Kidney glomerular epithelial cell (primary cell): ENCODE results near the gene PTER.

Experiments
- DNase-seq: peaks from one replicate; lab custom pipeline; 2025; lab: John Stamatoyannopoulos, UW

Gene PTER

GRCh38 chr10:16544099-16544498 is 107.3 kb downstream of the PTER start:
- no peak for DNase-seq

GRCh38 chr10:16544591-16544990 is 107.8 kb downstream of the PTER start:
- DNase-seq: no peak

DNA sequence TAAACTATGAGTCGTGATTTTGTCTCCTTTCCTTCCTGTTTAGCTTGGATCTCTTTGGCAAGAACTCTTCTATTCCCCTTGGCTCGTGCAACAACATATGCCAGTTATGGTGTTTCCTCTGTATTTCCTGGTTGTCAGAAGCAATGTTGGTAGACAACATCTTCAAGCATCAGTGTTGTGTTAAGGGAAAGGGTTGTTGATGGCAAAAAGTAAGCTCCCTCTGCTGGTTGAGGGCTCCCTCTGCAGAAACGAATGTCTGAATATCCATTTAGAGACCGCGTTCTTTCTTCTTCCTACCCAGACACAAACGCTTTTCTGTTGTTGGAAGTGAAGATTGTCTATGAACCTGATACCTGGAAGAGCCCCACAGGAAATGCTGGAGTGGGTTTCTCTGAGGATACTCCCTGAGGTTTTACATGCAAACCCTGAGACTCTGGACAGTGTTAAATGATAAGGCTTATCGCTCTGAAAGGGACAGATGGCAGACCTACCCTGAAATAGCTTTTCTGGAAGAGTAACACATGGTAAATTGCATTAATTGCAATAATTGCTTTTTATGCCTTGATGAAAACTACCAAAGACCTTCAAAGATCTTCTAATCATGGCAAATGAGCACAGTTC is 108.4 kb downstream of the PTER start:
- peak; percentile 44 for DNase-seq

DNA sequence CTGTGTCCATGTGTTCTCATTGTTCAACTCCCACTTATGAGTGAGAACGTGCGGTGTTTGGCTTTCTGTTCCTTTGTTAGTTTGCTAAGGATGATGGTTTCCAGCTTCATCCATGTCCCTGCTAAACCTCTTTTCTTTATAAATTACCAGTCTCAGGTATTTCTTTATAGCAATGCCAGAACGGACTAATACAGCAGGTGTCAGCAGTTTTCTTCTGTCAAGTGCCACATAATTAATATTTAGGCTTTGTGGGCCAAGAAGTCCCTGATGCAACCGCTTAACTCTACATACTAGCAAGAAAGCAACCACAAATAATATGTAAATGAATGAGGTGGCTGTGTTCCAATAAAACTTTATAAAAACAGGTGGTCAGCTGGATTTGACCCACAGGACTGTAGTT is 111.2 kb downstream of the PTER start:
- no peak for DNase-seq

DNA sequence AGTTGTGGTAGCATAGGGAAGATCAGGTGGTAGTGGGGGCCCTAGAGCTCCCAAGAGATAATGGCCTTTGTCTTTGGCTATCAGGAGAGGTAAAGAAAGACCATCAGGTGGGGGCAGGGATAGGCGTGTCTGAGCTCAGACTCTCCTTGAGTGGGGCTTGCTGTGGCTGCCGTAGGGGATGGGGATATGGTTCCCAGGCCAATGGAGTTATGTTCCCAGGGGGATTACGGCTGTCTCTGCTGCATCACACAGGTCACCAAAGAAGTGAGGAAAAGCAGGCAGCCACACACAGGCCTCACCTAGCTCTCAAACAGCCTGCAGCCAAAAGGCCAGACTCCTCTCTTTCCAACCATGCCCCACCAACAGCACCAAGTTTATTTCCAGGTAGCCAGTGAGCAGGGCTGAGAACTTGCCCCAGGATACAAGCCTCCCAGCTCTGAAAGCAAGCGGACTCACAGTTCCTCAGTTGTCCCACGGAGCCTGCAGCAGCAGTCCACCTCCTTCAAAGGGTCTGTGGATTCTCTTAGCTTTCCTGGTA is 122.5 kb downstream of the PTER start:
- DNase-seq: no peak

GRCh38 chr10:16562891-16563290 is 126.1 kb downstream of the PTER start:
- DNase-seq: no peak
